ENCODE results near the gene MPL. TPM values are rescaled to one million over a fixed set of nuclear protein-coding genes. Genes with fewer than 3 reads are reported as not detected.
A peak's percentile ranks its signal among the peaks of the same experiment; 100 is the strongest.

Gene MPL
- total RNA-seq: not detected

DNA sequence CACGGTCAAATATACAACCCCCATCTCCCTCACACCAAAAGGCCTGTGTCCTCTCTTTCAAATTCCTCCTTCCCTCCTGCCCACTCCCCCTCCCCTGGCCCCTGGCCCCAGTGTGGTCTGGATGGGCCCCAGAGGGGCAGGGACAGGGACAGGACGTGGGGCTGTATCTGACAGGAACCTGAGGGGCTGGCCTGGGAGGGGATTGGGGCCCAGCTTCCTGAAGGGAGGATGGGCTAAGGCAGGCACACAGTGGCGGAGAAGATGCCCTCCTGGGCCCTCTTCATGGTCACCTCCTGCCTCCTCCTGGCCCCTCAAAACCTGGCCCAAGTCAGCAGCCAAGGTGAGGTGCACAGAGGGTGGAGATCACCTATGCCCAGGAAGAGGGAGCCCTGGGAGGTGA, at the start of gene MPL:
Gene MPL, plus strand, starts transcription at position 231 of the 400 bp plus-strand sequence. Its CDS starts 31 bp downstream, at position 262.
- Histone ChIP-seq H3K4me1 (no peaks in the 10 kb centered on the region), H3K27ac (no peak within 1 kb of the TSS), H3K4me3 (no peak within 1 kb of the TSS), H3K27me3 (no peaks in the 10 kb centered on the region), H3K36me3 (no peaks in the 10 kb centered on the region), H3K9me3 (no peaks in the 10 kb centered on the region)
- DNase-seq (ENCODE audit: low spot score in 2 of 2): peak in 1 of 2 donors; percentile 49
- WGBS: 74% methylated on average over 3 of the region's 3 CpGs
- TF ChIP-seq, protein P1, sequence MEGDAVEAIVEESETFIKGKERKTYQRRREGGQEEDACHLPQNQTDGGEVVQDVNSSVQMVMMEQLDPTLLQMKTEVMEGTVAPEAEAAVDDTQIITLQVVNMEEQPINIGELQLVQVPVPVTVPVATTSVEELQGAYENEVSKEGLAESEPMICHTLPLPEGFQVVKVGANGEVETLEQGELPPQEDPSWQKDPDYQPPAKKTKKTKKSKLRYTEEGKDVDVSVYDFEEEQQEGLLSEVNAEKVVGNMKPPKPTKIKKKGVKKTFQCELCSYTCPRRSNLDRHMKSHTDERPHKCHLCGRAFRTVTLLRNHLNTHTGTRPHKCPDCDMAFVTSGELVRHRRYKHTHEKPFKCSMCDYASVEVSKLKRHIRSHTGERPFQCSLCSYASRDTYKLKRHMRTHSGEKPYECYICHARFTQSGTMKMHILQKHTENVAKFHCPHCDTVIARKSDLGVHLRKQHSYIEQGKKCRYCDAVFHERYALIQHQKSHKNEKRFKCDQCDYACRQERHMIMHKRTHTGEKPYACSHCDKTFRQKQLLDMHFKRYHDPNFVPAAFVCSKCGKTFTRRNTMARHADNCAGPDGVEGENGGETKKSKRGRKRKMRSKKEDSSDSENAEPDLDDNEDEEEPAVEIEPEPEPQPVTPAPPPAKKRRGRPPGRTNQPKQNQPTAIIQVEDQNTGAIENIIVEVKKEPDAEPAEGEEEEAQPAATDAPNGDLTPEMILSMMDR (IDR thresholded peaks at IDR 0.05): no peak

GRCh38 chr1:43288058-43288784, 49.4 kb upstream of the MPL start:
- Histone ChIP-seq H3K4me3 (no peak overlapping the region), H3K36me3 (no peaks in the 10 kb centered on the region), H3K9me3 (no peaks in the 10 kb centered on the region), H3K27me3 (no peaks in the 10 kb centered on the region), H3K27ac (no peak overlapping the region), H3K4me1 (peaks cover 4% of the 10 kb centered on the region)
- WGBS: 92% methylated on average over 9 of the region's 9 CpGs
- DNase-seq (ENCODE audit: low spot score in 2 of 2): no peak
- TF ChIP-seq POLR2A (IDR thresholded peaks at IDR 0.05) (no peak), EP300 (IDR thresholded peaks at IDR 0.05) (no peak)

DNA sequence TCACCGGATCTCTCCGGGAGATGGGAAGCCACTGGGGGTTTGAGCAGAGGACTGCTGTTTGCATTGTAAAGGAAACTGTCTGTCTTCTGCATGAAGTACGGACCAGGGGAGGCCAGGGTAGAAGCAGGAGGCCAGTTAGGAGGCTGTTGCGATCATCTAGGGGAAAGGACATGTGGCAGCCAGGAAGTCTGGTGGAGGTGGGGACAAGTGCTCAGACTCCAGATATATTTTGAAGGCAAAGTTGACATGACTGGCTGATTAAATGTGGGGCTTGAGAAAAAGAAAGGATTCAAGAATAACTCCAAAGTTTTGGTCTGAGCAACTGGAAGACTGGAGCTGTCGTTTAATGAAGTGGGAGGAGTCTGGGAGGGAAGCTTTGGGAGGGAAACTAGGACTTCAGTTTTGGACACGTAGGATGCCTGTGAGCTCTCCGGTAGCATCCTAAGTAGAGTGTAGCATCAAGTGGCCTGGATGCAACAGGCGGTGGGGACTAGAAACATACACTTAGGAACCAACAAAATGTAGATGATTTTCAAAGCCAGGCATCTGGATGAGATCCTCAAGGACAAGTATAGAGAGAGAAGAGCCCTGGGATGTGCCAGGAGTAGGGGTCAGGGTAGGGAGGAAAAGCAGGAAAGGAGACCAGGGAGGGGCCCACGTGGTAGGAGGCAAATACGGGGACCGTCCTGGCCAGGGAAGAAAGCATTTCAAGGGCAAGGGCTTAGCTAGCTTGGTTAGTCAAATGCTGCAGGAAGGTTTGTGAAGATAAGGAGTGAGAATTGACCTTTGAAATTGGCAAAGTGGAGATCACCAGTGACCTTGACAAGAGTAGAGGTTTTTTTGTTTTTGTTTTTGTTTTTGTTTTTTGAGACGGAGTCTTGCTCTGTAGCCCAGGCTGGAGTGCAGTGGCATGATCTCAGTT, 48.6 kb upstream of the MPL start:
- 79% methylated on average over 12 of the region's 12 CpGs for WGBS
- no peak overlapping the region for H3K27ac ChIP-seq

DNA sequence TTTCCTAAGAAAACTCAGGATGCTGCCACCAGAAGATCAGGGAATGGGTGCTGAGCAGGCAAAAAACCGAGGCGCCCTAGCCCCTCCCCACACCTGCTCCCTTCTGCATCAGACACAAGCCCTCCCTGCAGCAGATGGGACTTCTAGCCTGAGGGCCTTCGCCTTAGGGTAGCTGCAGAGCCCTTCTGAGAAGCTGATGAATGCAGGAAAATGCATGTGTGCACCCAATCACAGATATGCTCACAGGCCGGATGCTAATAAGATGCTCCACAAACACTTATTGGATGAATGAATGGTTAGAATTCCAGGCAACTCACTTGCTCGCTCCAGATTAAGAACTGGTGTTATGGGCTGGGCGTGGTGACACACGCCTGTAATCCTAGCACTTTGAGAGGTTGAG, 45.4 kb upstream of the MPL start:
- no peaks in the 10 kb centered on the region for H3K27me3 ChIP-seq
- 86% methylated on average over 7 of the region's 7 CpGs for WGBS
- no peak overlapping the region for H3K27ac ChIP-seq
- H3K4me3 ChIP-seq: no peak overlapping the region
- no peak for TF ChIP-seq EP300 (IDR thresholded peaks at IDR 0.05)
- TF ChIP-seq POLR2AphosphoS5 (IDR thresholded peaks at IDR 0.05): no peak
- TF ChIP-seq POLR2A (IDR thresholded peaks at IDR 0.05): no peak
- TF ChIP-seq, protein P1 (IDR thresholded peaks at IDR 0.05): no peak
- no peaks in the 10 kb centered on the region for H3K9me3 ChIP-seq
- peaks cover 36% of the 10 kb centered on the region for H3K4me1 ChIP-seq
- H3K36me3 ChIP-seq: no peaks in the 10 kb centered on the region
- DNase-seq (ENCODE audit: low spot score in 2 of 2): no peak

More for the DNA sequence above, 48.6 kb upstream of the MPL start:
- Histone ChIP-seq H3K4me1 (peaks cover 12% of the 10 kb centered on the region), H3K4me3 (no peak overlapping the region), H3K9me3 (no peaks in the 10 kb centered on the region), H3K27me3 (no peaks in the 10 kb centered on the region), H3K36me3 (no peaks in the 10 kb centered on the region)
- DNase-seq (ENCODE audit: low spot score in 2 of 2): no peak
- TF ChIP-seq POLR2A (IDR thresholded peaks at IDR 0.05) (no peak), POLR2AphosphoS5 (IDR thresholded peaks at IDR 0.05) (no peak), EP300 (IDR thresholded peaks at IDR 0.05) (no peak)
- TF ChIP-seq, protein P1 (IDR thresholded peaks at IDR 0.05): no peak

- H3K9me3 ChIP-seq: no peaks in the 10 kb centered on the region
- no peaks in the 10 kb centered on the region for H3K27me3 ChIP-seq
- peaks cover 36% of the 10 kb centered on the region for H3K4me1 ChIP-seq
- DNase-seq (ENCODE audit: low spot score in 2 of 2): no peak
- no peak for TF ChIP-seq POLR2AphosphoS5 (IDR thresholded peaks at IDR 0.05)
- TF ChIP-seq EP300 (IDR thresholded peaks at IDR 0.05): no peak
- TF ChIP-seq POLR2A (IDR thresholded peaks at IDR 0.05): no peak
- TF ChIP-seq, protein P1 (IDR thresholded peaks at IDR 0.05): no peak
- no peaks in the 10 kb centered on the region for H3K36me3 ChIP-seq
- 78% methylated on average over 5 of the region's 5 CpGs for WGBS
- H3K27ac ChIP-seq: no peak overlapping the region
- no peak overlapping the region for H3K4me3 ChIP-seq
Measured at GRCh38 chr1:43292679-43293078, 44.9 kb upstream of the MPL start.
